Transverse colon (tissue), 4 donors: Measurements from ENCODE around the gene LINGO3. TPM values are rescaled to one million over a fixed set of nuclear protein-coding genes. Genes with fewer than 3 reads are reported as not detected.
"Not testable (repeated sequence)": the region's sequence is repeated elsewhere in the genome, so short reads cannot be mapped to it uniquely, and the experiment has no call there.

ENCODE experiments used
- DNase-seq: peaks from one replicate; pipeline ENCODE4 v3.0.0-alpha.2; 2019
- H3K27ac ChIP-seq, 4 donors: fragments of 200-600 bp; sonication (generic); 2 replicates each; pipeline ENCODE4 v1.5.1; 2016 to 2018; ENCODE audit warnings: inconsistent platforms in 4 of 4
- H3K27me3 ChIP-seq: fragments of 200-600 bp; sonication (generic); 2 replicates; pipeline ENCODE4 v1.5.1; 2017; ENCODE audit warnings: inconsistent platforms
- H3K36me3 ChIP-seq, 4 donors: fragments of 200-600 bp; sonication (generic); 2 replicates each; pipeline ENCODE4 v1.5.1; 2017 to 2019; ENCODE audit warnings: inconsistent platforms in 4 of 4
- H3K4me1 ChIP-seq, 4 donors: fragments of 200-600 bp; sonication (generic); 2 replicates each; pipeline ENCODE4 v1.5.1; 2017 to 2020; ENCODE audit warnings: inconsistent platforms in 4 of 4
- H3K4me3 ChIP-seq, 4 donors: fragments of 200-600 bp; sonication (generic); 1 replicate in 1 of 4; 2 replicates in 3 of 4; pipeline versions ENCODE4 v1.5.1 to v1.6.1; 2017 to 2019; ENCODE audit warnings: inconsistent platforms in 4 of 4
- H3K9me3 ChIP-seq, 2 donors: fragments of 200-600 bp; sonication (generic); 2 replicates each; pipeline ENCODE4 v1.5.1; 2017 to 2019; ENCODE audit warnings: inconsistent platforms in 2 of 2
- CTCF ChIP-seq, 5 experiments: fragments of 200-600 bp in 3 of 5; fragments of 450-650 bp in 2 of 5; sonication (generic) in 3 of 5; IDR thresholded peaks; 1 replicate in 2 of 5; 2 replicates in 3 of 5; pipeline ENCODE4 v1.5.1; 2016 to 2017; ENCODE audit warnings: antibody characterized with exemption in 5 of 5, inconsistent platforms in 3 of 5, mild to moderate bottlenecking in 2 of 5, moderate library complexity in 1 of 5
- EP300 ChIP-seq: sonication (generic); formaldehyde crosslinking; IDR thresholded peaks from one replicate; pipeline ENCODE4 v1.6.1; 2017; ENCODE audit warnings: antibody characterized with exemption, low read depth
- POLR2A ChIP-seq: fragments of 450-650 bp; IDR thresholded peaks from one replicate; pipeline ENCODE4 v1.6.1; 2016; ENCODE audit warnings: antibody characterized with exemption, mild to moderate bottlenecking, moderate library complexity
- POLR2AphosphoS5 ChIP-seq, 3 donors: sonication (generic); formaldehyde crosslinking; IDR thresholded peaks; one replicate each; pipeline ENCODE4 v1.6.1; 2016; ENCODE audit warnings: antibody characterized with exemption in 3 of 3
- WGBS, 2 donors: methylation state at CpG; one replicate each; pipeline ENCODE4 v1.1.5; 2018; ENCODE audit warnings: low coverage in 1 of 2; 5-methylcytosine and 5-hydroxymethylcytosine counted together
- in situ Hi-C, 4 donors: fragments of 200-750 bp; cut with MboI; loops; one replicate each; pipeline versions ENCODE4 v1.15.0 to v1.15.1; 2017; ENCODE audit warnings: low sequenced_read_pairs in 3 of 4, low pct_ligation_motif_present in 1 of 4, low pct_unique_long_range_greater_than_20kb in 1 of 4
- intact Hi-C: fragments of 100-400 bp; cut with DNase I; formaldehyde crosslinking; loops from one replicate; pipeline ENCODE4 v1.15.1; 2023; ENCODE audit warnings: low total_unique reads
- total RNA-seq, 4 donors: library from RNA; depleted of rRNA; stranded (reverse); fragments of >200 nt; gene quantifications; one replicate each; pipeline ENCODE4 v1.1.0, GENCODE V29; 2016

Gene LINGO3
- total RNA-seq, 4 donors from 2014 or later = 0.27 to 1.5 (median 0.64) TPM; not detected in 1

DNA sequence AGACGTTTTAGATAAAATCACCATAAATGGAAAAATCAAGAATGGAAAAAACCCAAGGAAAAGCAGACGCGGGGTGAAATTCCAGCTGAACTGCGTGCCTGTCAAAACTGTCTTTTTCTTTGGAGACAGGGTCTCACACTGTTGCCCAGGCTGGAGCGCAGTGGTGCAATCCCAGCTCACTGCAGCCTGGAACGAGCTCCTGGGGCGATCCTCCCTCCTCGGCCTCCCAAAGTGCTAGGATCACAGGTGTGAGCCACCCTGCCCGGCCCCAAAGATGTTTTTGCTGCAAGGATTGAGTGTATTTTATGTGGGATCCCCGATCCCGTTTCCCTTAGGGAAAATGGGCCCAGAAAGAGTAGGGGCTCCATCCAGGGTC, 25.1 kb downstream of the LINGO3 start:
- in situ Hi-C loops = loop anchor here in 2 of 4 donors (25.0 kb wide), 1 partner anchor 104 kb away; no protein-coding TSS in a partner anchor
- Histone ChIP-seq H3K27ac (no peak overlapping the region), H3K36me3 (no peaks in the 10 kb centered on the region), H3K9me3 (no peaks in the 10 kb centered on the region), H3K27me3 (peaks cover 40% of the 10 kb centered on the region), H3K4me1 (peaks cover 0 to 23% (median 11%) of the 10 kb centered on the region in 4 donors), H3K4me3 (peak overlapping the region in 1 of 4 donors; percentile 38)
- no peak for DNase-seq
- TF ChIP-seq EP300 (no peak), POLR2A (no peak), CTCF (IDR thresholded peaks at IDR 0.05) (no peak), POLR2AphosphoS5 (IDR thresholded peaks at IDR 0.05) (no peak)
- intact Hi-C loops = loop anchor here (2.0 to 10.0 kb wide), 2 partner anchors 608 to 1902 kb away; partner anchors contain the start of genes ANKRD24 and SIRT6
- 40 to 70% methylated on average over 4 to 11 of the region's 11 CpGs for WGBS, 2 donors

DNA sequence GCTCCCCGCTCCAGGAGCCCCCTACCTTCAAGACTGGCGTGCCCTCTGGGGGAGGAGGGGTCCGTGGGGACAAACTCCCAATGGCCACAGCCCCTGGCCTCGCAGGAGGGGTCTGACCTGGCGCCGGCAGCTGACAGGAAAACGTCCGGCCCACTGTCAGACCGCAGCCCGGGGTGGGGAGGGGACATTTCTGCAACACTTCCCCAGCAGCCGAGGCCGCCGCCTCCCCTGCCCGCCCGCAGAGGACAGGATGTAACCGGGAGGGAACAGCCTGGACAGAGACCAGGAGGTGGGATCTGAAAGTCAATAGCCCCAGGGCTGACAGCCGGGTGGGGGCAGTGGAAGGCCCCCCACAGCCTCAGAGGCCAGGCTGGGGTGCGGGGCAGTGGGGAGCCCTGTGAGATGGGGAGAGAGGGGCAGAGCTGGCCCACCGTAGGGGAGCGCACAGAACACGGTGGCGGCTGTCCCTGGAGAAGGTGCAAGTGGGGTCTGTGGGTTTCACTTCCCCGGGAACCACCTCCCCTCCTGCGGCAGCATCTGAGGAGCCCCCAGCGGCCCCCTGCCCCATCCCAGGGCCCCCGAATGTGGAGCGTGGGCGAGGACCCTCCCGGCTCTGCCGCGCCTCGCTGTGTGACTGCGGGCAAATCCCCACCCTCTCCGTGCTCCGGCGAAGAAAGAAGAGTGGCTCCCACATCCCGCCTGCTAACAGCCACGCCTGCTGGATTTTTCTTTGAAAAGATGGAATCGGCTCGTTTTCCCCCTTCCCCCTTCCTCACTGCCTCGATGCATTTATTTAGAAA, 25.7 kb downstream of the LINGO3 start, which contains the start of gene PEAK3:
TSS of gene PEAK3 (minus strand) at position 114 of the 800 bp plus-strand sequence. CDS start 1,244 bp downstream, outside the sequence.
- DNase-seq = peak; percentile 79
- Histone ChIP-seq H3K4me1 (peaks cover 0 to 23% (median 11%) of the 10 kb centered on the region in 4 donors), H3K27me3 (peaks cover 36% of the 10 kb centered on the region), H3K36me3 (no peaks in the 10 kb centered on the region), H3K9me3 (no peaks in the 10 kb centered on the region), H3K4me3 (peak within 1 kb of the TSS in 3 of 4 donors; percentile 1 to 38 (median 26)), H3K27ac (peak within 1 kb of the TSS; percentile 22 to 56 (median 42))
- WGBS, 2 donors = 21 to 45% methylated on average over 4 to 38 of the region's 41 CpGs
- intact Hi-C loops = loop anchor here (2.0 to 10.0 kb wide), 2 partner anchors 609 to 1903 kb away; partner anchors contain the start of genes ANKRD24 and SIRT6
- TF ChIP-seq POLR2AphosphoS5 (IDR thresholded peaks at IDR 0.05) (peak in 1 of 3 donors; percentile 41), POLR2A (no peak)
- in situ Hi-C loops = loop anchor here in 2 of 4 donors (25.0 kb wide), 1 partner anchor 105 kb away; no protein-coding TSS in a partner anchor

- Histone ChIP-seq H3K27me3 (peaks cover 31% of the 10 kb centered on the region), H3K4me1 (peaks cover under 1 to 29% (median 12%) of the 10 kb centered on the region in 4 donors), H3K27ac (peak overlapping the region; percentile 22 to 56 (median 42)), H3K4me3 (peak overlapping the region in 3 of 4 donors; percentile 1 to 38 (median 26))
- 0 to 28% methylated on average over 1 to 12 of the region's 16 CpGs for WGBS, 2 donors
- in situ Hi-C loops (loop anchor here in 2 of 4 donors (25.0 kb wide), 1 partner anchor 106 kb away; no protein-coding TSS in a partner anchor), intact Hi-C loops (loop anchor here (2.0 to 10.0 kb wide), 2 partner anchors 609 to 1903 kb away; partner anchors contain the start of genes ANKRD24 and SIRT6)
- not testable (repeated sequence) for H3K36me3 ChIP-seq, DNase-seq, H3K9me3 ChIP-seq
Observed at GRCh38 chr19:2281265-2282061, 26.5 kb downstream of the LINGO3 start.

GRCh38 chr19:2280633-2281264, 27.2 kb downstream of the LINGO3 start:
- in situ Hi-C loops = loop anchor here in 2 of 4 donors (25.0 kb wide), 1 partner anchor 107 kb away; no protein-coding TSS in a partner anchor
- peaks cover 4 to 36% (median 19%) of the 10 kb centered on the region in 4 donors for H3K4me1 ChIP-seq
- 69% methylated on average over 24 of the region's 26 CpGs; no CpG with 5 or more reads in 1 of the 2 donors for WGBS, 2 donors

More at GRCh38 chr19:2280633-2281264, 27.2 kb downstream of the LINGO3 start:
- no peaks in the 10 kb centered on the region for H3K9me3 ChIP-seq
- no peak overlapping the region for H3K27ac ChIP-seq
- DNase-seq = no peak
- no peaks in the 10 kb centered on the region for H3K36me3 ChIP-seq
- peaks cover 31% of the 10 kb centered on the region for H3K27me3 ChIP-seq
- H3K4me3 ChIP-seq = no peak overlapping the region
- intact Hi-C loops = loop anchor here (10.0 kb wide), 1 partner anchor 1904 kb away; the partner anchor contains the start of genes ANKRD24 and SIRT6
- TF ChIP-seq EP300 (no peak), CTCF (IDR thresholded peaks at IDR 0.05) (no peak), POLR2AphosphoS5 (IDR thresholded peaks at IDR 0.05) (no peak)
